HL-60 (cell line): ENCODE data around the gene SH3RF1.

Source experiments
- DNase-seq, 2 experiments: peaks; one replicate each; pipeline ENCODE4 v3.0.0-alpha.2; 2010 to 2020; ENCODE audit warnings: low read depth in 1 of 2, low spot score in 1 of 2
- H3K27ac ChIP-seq: fragments of 250-450 bp; sonication (Bioruptor Pico); replicated peaks from 2 replicates; pipeline ENCODE4 v1.5.1; 2020; ENCODE audit warnings: mild to moderate bottlenecking, moderate library complexity
- H3K27me3 ChIP-seq: fragments of 250-450 bp; sonication (Bioruptor Pico); 2 replicates; pipeline ENCODE4 v1.5.1; 2021; ENCODE audit warnings: mild to moderate bottlenecking, moderate library complexity; ENCODE audit not compliant: insufficient read depth, poor library complexity, severe bottlenecking
- H3K4me3 ChIP-seq: replicated peaks from 2 replicates; pipeline ENCODE4 v1.5.1; 2011; ENCODE audit warnings: mild to moderate bottlenecking, control low read depth, low read length; ENCODE audit not compliant: insufficient read depth
- CTCF ChIP-seq: IDR thresholded peaks from one replicate; pipeline ENCODE4 v1.5.1; 2011; ENCODE audit warnings: low read length, control low read depth, inconsistent platforms; ENCODE audit not compliant: insufficient read depth
- GABPA ChIP-seq: IDR thresholded peaks from 2 replicates; pipeline ENCODE4 v1.6.1; 2012; ENCODE audit warnings: low read depth
- POLR2AphosphoS5 ChIP-seq: IDR thresholded peaks from 2 replicates; pipeline ENCODE4 v1.6.1; 2012; ENCODE audit warnings: low read depth
- SPI1 ChIP-seq: IDR thresholded peaks from 2 replicates; pipeline ENCODE4 v1.6.1; 2012; ENCODE audit warnings: low read depth, mild to moderate bottlenecking, borderline replicate concordance
- TF ChIP-seq, protein P1 (sequence below): IDR thresholded peaks from 2 replicates; pipeline ENCODE4 v1.6.1; 2012; ENCODE audit warnings: low read depth; ENCODE audit not compliant: insufficient replicate concordance

SH3RF1 gene

DNA sequence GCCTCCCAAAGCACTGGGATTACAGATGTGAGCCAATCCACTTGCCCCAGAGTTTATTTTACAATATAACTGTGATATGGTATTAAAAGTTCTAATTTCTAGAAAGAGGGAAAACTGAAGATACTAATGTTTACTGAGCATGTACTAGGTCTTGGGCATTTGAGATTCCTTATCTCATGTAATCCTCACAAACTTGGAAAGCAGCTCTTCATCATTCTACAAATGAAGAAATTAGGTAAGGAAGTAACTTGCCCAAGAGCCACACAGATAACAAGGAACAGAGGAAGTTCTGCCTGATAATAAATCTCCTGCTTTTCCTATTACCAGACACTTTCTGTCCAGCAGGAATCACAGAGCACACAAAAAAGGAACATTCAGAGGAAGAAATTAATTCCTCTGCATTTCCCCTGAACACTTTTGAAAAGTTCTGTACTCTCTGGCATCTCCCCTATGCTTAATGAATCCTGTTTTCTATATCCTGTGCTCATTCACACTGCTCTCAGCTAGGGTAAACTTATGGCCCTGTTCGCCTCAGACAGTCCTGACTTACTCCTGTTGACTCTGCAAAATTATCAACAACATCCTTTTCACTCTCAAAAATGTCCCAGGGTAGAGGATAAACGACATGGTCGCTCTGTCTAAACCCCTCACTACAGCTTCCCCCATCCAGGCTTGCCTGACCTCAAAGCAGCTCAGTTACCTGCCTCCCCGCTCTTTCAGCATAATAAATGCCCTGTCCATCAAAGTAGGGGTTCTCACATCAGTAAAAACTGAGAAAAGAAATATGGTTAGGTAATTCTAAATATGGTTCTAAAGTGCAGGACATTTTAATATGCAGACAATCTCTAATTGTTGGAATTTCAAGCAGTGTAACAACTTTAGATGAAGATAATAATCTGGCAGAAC, 13.6 kb downstream of the SH3RF1 start:
- no peak for DNase-seq
- Histone ChIP-seq H3K27me3 (no peaks in the 10 kb centered on the region), H3K4me3 (no peak overlapping the region), H3K27ac (no peak overlapping the region)
- TF ChIP-seq POLR2AphosphoS5, result no peak
- no peak for TF ChIP-seq CTCF
- TF ChIP-seq, protein P1, sequence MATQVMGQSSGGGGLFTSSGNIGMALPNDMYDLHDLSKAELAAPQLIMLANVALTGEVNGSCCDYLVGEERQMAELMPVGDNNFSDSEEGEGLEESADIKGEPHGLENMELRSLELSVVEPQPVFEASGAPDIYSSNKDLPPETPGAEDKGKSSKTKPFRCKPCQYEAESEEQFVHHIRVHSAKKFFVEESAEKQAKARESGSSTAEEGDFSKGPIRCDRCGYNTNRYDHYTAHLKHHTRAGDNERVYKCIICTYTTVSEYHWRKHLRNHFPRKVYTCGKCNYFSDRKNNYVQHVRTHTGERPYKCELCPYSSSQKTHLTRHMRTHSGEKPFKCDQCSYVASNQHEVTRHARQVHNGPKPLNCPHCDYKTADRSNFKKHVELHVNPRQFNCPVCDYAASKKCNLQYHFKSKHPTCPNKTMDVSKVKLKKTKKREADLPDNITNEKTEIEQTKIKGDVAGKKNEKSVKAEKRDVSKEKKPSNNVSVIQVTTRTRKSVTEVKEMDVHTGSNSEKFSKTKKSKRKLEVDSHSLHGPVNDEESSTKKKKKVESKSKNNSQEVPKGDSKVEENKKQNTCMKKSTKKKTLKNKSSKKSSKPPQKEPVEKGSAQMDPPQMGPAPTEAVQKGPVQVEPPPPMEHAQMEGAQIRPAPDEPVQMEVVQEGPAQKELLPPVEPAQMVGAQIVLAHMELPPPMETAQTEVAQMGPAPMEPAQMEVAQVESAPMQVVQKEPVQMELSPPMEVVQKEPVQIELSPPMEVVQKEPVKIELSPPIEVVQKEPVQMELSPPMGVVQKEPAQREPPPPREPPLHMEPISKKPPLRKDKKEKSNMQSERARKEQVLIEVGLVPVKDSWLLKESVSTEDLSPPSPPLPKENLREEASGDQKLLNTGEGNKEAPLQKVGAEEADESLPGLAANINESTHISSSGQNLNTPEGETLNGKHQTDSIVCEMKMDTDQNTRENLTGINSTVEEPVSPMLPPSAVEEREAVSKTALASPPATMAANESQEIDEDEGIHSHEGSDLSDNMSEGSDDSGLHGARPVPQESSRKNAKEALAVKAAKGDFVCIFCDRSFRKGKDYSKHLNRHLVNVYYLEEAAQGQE, result no peak
- no peak for TF ChIP-seq GABPA

- Histone ChIP-seq H3K27me3 (no peaks in the 10 kb centered on the region), H3K4me3 (no peak overlapping the region), H3K27ac (no peak overlapping the region)
- TF ChIP-seq GABPA, result no peak
- no peak for TF ChIP-seq POLR2AphosphoS5
- TF ChIP-seq, protein P1, result no peak
- no peak for TF ChIP-seq SPI1
- no peak for TF ChIP-seq CTCF
- DNase-seq, result no peak
These were observed 14.6 kb downstream of the SH3RF1 start for GRCh38 chr4:169256101-169256612.

- H3K4me3 ChIP-seq, result no peak overlapping the region
- no peak overlapping the region for H3K27ac ChIP-seq
- no peak for DNase-seq
- TF ChIP-seq POLR2AphosphoS5 (no peak), GABPA (no peak), CTCF (no peak), SPI1 (no peak)
- TF ChIP-seq, protein P1, result no peak
- H3K27me3 ChIP-seq, result no peaks in the 10 kb centered on the region
These were observed 16.2 kb downstream of the SH3RF1 start for GRCh38 chr4:169254546-169254983.
